ENCODE results near the gene ZNRF1. TPM values are rescaled to one million over a fixed set of nuclear protein-coding genes. Genes with fewer than 3 reads are reported as not detected.

ZNRF1 gene
- total and polyA plus RNA-seq, 2 of the 13 experiments (the other 11 are each of a cell fraction or from before 2014, with no cell fraction given) = 43.9 to 58.7 TPM

DNA sequence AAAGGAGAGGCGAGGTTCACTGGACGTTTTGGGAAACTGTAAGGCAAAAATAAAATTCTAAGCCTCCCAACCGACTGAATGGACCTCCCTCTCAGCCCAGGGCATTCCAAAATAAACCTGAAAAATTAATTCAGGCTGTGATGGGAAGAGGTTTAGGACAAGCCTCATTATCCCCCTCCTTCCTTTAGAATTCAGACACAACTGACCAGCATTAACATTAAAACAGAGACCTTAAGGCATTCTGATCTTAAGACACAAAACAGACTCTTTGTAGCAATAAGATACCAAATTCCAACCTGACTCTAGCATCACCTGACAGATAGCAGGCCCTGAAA is 118.1 kb downstream of the ZNRF1 start (continued):
- TF ChIP-seq KDM1A (CRISPR knock-in tag; IDR thresholded peaks at IDR 0.05) = no peak
- TF ChIP-seq, protein P1, sequence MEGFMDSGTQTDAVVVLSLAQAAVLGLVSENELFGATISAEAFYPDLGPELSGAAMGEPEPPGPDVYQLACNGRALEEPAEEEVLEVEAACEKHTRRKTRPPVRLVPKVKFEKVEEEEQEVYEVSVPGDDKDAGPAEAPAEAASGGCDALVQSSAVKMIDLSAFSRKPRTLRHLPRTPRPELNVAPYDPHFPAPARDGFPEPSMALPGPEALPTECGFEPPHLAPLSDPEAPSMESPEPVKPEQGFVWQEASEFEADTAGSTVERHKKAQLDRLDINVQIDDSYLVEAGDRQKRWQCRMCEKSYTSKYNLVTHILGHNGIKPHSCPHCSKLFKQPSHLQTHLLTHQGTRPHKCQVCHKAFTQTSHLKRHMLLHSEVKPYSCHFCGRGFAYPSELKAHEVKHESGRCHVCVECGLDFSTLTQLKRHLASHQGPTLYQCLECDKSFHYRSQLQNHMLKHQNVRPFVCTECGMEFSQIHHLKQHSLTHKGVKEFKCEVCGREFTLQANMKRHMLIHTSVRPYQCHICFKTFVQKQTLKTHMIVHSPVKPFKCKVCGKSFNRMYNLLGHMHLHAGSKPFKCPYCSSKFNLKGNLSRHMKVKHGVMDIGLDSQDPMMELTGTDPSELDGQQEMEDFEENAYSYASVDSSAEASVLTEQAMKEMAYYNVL (CRISPR knock-in tag; IDR thresholded peaks at IDR 0.05; ENCODE audit: borderline replicate concordance) = no peak
- no peak for TF ChIP-seq HNF4A (CRISPR knock-in tag; IDR thresholded peaks at IDR 0.05)
- TF ChIP-seq U2AF1 (optimal IDR thresholded peaks at IDR 0.05; ENCODE audit: low read depth, low read length) = no peak
- TF ChIP-seq, protein P2, sequence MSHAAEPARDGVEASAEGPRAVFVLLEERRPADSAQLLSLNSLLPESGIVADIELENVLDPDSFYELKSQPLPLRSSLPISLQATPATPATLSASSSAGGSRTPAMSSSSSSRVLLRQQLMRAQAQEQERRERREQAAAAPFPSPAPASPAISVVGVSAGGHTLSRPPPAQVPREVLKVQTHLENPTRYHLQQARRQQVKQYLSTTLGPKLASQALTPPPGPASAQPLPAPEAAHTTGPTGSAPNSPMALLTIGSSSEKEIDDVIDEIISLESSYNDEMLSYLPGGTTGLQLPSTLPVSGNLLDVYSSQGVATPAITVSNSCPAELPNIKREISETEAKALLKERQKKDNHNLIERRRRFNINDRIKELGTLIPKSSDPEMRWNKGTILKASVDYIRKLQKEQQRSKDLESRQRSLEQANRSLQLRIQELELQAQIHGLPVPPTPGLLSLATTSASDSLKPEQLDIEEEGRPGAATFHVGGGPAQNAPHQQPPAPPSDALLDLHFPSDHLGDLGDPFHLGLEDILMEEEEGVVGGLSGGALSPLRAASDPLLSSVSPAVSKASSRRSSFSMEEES (CRISPR knock-in tag; IDR thresholded peaks at IDR 0.05) = no peak
- no peak for TF ChIP-seq SPEN (CRISPR knock-in tag; IDR thresholded peaks at IDR 0.05; ENCODE audit: low read depth)
- TF ChIP-seq ZNF468 (CRISPR knock-in tag; IDR thresholded peaks at IDR 0.05) = no peak
- TF ChIP-seq ZBTB3 (CRISPR knock-in tag; IDR thresholded peaks at IDR 0.05; ENCODE audit: borderline replicate concordance, low read depth) = no peak
- TF ChIP-seq, protein P3, sequence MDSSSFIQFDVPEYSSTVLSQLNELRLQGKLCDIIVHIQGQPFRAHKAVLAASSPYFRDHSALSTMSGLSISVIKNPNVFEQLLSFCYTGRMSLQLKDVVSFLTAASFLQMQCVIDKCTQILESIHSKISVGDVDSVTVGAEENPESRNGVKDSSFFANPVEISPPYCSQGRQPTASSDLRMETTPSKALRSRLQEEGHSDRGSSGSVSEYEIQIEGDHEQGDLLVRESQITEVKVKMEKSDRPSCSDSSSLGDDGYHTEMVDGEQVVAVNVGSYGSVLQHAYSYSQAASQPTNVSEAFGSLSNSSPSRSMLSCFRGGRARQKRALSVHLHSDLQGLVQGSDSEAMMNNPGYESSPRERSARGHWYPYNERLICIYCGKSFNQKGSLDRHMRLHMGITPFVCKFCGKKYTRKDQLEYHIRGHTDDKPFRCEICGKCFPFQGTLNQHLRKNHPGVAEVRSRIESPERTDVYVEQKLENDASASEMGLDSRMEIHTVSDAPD (CRISPR knock-in tag; IDR thresholded peaks at IDR 0.05) = 0 out of 2 replicates have a peak, but pooled peaks have one; percentile 20
- TF ChIP-seq ZNF543 (CRISPR knock-in tag; IDR thresholded peaks at IDR 0.05) = no peak
- TF ChIP-seq, protein P4, sequence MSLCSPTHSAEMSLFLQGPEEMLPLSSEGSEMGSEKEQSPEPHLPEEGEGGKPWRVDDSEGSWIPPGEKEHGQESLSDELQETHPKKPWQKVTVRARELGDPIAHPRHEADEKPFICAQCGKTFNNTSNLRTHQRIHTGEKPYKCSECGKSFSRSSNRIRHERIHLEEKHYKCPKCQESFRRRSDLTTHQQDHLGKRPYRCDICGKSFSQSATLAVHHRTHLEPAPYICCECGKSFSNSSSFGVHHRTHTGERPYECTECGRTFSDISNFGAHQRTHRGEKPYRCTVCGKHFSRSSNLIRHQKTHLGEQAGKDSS (CRISPR knock-in tag; IDR thresholded peaks at IDR 0.05; ENCODE audit: borderline replicate concordance, low read depth) = no peak
- no peak for TF ChIP-seq JUND (CRISPR knock-in tag; IDR thresholded peaks at IDR 0.05)
- TF ChIP-seq HMG20A (CRISPR knock-in tag; IDR thresholded peaks at IDR 0.05; ENCODE audit: borderline replicate concordance) = no peak
- no peak for TF ChIP-seq SP140L (CRISPR knock-in tag; IDR thresholded peaks at IDR 0.05; ENCODE audit: borderline replicate concordance)
- TF ChIP-seq ZNF562 (CRISPR knock-in tag; IDR thresholded peaks at IDR 0.05; ENCODE audit: borderline replicate concordance) = no peak
- TF ChIP-seq ZNF780A (CRISPR knock-in tag; IDR thresholded peaks at IDR 0.05) = no peak
- no peak for TF ChIP-seq CEBPG (CRISPR knock-in tag; IDR thresholded peaks at IDR 0.05)
- TF ChIP-seq, protein P5, sequence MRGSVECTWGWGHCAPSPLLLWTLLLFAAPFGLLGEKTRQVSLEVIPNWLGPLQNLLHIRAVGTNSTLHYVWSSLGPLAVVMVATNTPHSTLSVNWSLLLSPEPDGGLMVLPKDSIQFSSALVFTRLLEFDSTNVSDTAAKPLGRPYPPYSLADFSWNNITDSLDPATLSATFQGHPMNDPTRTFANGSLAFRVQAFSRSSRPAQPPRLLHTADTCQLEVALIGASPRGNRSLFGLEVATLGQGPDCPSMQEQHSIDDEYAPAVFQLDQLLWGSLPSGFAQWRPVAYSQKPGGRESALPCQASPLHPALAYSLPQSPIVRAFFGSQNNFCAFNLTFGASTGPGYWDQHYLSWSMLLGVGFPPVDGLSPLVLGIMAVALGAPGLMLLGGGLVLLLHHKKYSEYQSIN (CRISPR knock-in tag; IDR thresholded peaks at IDR 0.05; ENCODE audit: borderline replicate concordance) = no peak
- TF ChIP-seq SNAPC2 (CRISPR knock-in tag; IDR thresholded peaks at IDR 0.05) = no peak
- no peak for TF ChIP-seq SSRP1 (CRISPR knock-in tag; IDR thresholded peaks at IDR 0.05)
- TF ChIP-seq, protein P6, sequence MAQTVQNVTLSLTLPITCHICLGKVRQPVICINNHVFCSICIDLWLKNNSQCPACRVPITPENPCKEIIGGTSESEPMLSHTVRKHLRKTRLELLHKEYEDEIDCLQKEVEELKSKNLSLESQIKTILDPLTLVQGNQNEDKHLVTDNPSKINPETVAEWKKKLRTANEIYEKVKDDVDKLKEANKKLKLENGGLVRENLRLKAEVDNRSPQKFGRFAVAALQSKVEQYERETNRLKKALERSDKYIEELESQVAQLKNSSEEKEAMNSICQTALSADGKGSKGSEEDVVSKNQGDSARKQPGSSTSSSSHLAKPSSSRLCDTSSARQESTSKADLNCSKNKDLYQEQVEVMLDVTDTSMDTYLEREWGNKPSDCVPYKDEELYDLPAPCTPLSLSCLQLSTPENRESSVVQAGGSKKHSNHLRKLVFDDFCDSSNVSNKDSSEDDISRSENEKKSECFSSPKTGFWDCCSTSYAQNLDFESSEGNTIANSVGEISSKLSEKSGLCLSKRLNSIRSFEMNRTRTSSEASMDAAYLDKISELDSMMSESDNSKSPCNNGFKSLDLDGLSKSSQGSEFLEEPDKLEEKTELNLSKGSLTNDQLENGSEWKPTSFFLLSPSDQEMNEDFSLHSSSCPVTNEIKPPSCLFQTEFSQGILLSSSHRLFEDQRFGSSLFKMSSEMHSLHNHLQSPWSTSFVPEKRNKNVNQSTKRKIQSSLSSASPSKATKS (CRISPR knock-in tag; IDR thresholded peaks at IDR 0.05) = no peak

Data from HepG2 (cell line).